AG04450 (cell line): ENCODE measurements around the gene FLNC. TPM values are rescaled to one million over a fixed set of nuclear protein-coding genes. Genes with fewer than 3 reads are reported as not detected.

Source experiments
- CTCF ChIA-PET: fragments of 300-600, 350-600 bp; formaldehyde crosslinking; extraction: SDS; loops from one replicate; lab custom pipeline; 2022; ENCODE audit warnings: antibody characterized with exemption, inconsistent platforms; lab: Charles Lee
- POLR2A ChIA-PET: fragments of 350-600 bp; formaldehyde crosslinking; extraction: SDS; loops from one replicate; lab custom pipeline; 2021; ENCODE audit warnings: antibody characterized with exemption, inconsistent platforms; lab: Yijun Ruan, JAX
- DNase-seq: peaks from one replicate; pipeline ENCODE4 v3.0.0-alpha.2; 2011; ENCODE audit warnings: low read depth, low spot score
- H3K27ac ChIP-seq: one replicate; pipeline ENCODE4 v1.5.1; 2012; ENCODE audit warnings: low read depth, low read length, control low read depth
- H3K27me3 ChIP-seq: one replicate; pipeline ENCODE4 v1.6.0; 2012; ENCODE audit warnings: low read length; ENCODE audit not compliant: control insufficient read depth, insufficient read depth
- H3K4me3 ChIP-seq: 2 replicates; pipeline ENCODE4 v1.5.1; 2011; ENCODE audit warnings: mild to moderate bottlenecking, low read depth, low read length, control low read depth
- H3K9me3 ChIP-seq: 2 replicates; pipeline ENCODE4 v1.5.1; 2012; ENCODE audit warnings: low read length; ENCODE audit not compliant: control insufficient read depth, insufficient read depth
- CTCF ChIP-seq: IDR thresholded peaks from 2 replicates; pipeline ENCODE4 v1.5.1; 2011; ENCODE audit warnings: low read depth, low read length, control low read depth, inconsistent platforms
- polyA plus RNA-seq: library from polyadenylated mRNA; depleted of rRNA; stranded (reverse); fragments of >200 nt; gene quantifications from 2 replicates; pipeline ENCODE4 v1.2.3, GENCODE V29; 2011; rRNA removed

FLNC gene
- polyA plus RNA-seq, 1 experiment: 25.8 TPM

- no peak for TF ChIP-seq CTCF
- no peak overlapping the region for H3K4me3 ChIP-seq
- ChIA-PET POLR2A (no interaction called here), CTCF (interaction anchor here (1.1 kb wide), 1 partner anchor 185 kb away, joined by 4 read pairs; no protein-coding TSS in a partner anchor)
- no peak for DNase-seq
- no peaks in the 10 kb centered on the region; the same call in 1 of the 2 replicates for H3K9me3 ChIP-seq
- H3K27ac ChIP-seq: no peak overlapping the region
- H3K27me3 ChIP-seq: peaks cover 37% of the 10 kb centered on the region
Measured at GRCh38 chr7:128906766-128907559, 76.8 kb downstream of the FLNC start.

Other genes starting within 250 kb of the FLNC start
- 0.47 TPM in 2 replicates for gene GARIN1A, start 158.1 kb upstream of the FLNC start, polyA plus RNA-seq
- 593 and 815 TPM in 2 replicates for gene CALU, start 91.0 kb upstream of the FLNC start, polyA plus RNA-seq
- gene OPN1SW, start 54.6 kb upstream of the FLNC start, polyA plus RNA-seq: not detected in 2 replicates
- 17.8 and 19.7 TPM in 2 replicates for gene CCDC136, start 38.4 kb upstream of the FLNC start, polyA plus RNA-seq
- 150 and 193 TPM in 2 replicates for gene ATP6V1F, start 32.5 kb downstream of the FLNC start, polyA plus RNA-seq
- 0.04 and 0.05 TPM in 2 replicates for gene KCP, start 80.3 kb downstream of the FLNC start, polyA plus RNA-seq
- gene IRF5, start 107.5 kb downstream of the FLNC start, polyA plus RNA-seq: 0.04 and 0.06 TPM in 2 replicates
- gene TNPO3, start 224.7 kb downstream of the FLNC start, polyA plus RNA-seq: 45.5 and 49.5 TPM in 2 replicates